SJCRH30 (cell line): Measurements from ENCODE around the gene PTPRE. TPM values are rescaled to one million over a fixed set of nuclear protein-coding genes. Genes with fewer than 3 reads are reported as not detected.
A peak's percentile ranks its signal among the peaks of the same experiment; 100 is the strongest.

Experiments used
- DNase-seq, 2 experiments: peaks; one replicate each; pipeline ENCODE4 v3.0.0-alpha.2; 2015 to 2020
- H3K27ac ChIP-seq: fragments of 250-450 bp; sonication (Bioruptor Pico); 2 replicates; pipeline ENCODE4 v1.5.1; 2020; ENCODE audit warnings: mild to moderate bottlenecking, moderate library complexity
- H3K27me3 ChIP-seq: fragments of 250-450 bp; sonication (Bioruptor Pico); 2 replicates; pipeline ENCODE4 v1.5.1; 2020; ENCODE audit warnings: mild to moderate bottlenecking, moderate library complexity
- H3K36me3 ChIP-seq: fragments of 250-450 bp; sonication (Bioruptor Pico); 2 replicates; pipeline ENCODE4 v1.5.1; 2020; ENCODE audit warnings: mild to moderate bottlenecking, moderate library complexity
- H3K4me1 ChIP-seq: fragments of 250-450 bp; sonication (Bioruptor Pico); 2 replicates; pipeline ENCODE4 v1.5.1; 2020; ENCODE audit warnings: mild to moderate bottlenecking, moderate library complexity
- H3K4me3 ChIP-seq: fragments of 250-450 bp; sonication (Bioruptor Pico); 2 replicates; pipeline ENCODE4 v1.5.1; 2020; ENCODE audit warnings: mild to moderate bottlenecking, moderate library complexity
- H3K9me3 ChIP-seq: fragments of 250-450 bp; sonication (Bioruptor Pico); replicated peaks from 2 replicates; pipeline ENCODE4 v1.5.1; 2020; ENCODE audit warnings: mild to moderate bottlenecking, moderate library complexity
- total RNA-seq: library from RNA; depleted of rRNA; stranded (reverse); fragments of >200 nt; shearing (Covaris generic); gene quantifications from 2 replicates; pipeline ENCODE4 v1.2.3, GENCODE V29; 2014

PTPRE gene
- total RNA-seq, 1 experiment from 2014 or later = 5.2 TPM

DNA sequence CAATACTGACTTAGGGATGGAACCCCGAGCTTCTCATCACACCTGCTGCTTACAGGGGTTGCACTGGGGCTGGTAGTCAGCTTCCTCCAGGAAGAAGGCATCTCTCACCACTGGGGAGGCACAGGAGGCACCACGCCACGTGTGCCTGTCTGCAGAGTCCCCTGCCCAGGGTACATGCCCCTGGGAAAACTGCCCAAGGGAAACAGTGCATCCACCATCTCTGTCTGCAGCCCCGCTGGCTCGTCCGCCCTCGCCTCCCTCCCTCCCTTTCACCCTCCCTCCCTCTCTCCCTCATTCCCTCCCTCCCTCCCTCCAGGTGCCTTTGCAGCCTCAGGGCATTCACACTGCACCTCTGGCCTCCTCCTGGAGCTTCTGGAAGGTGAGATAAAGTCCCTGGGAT is 101.1 kb downstream of the PTPRE start:
- Histone ChIP-seq H3K27me3 (0 out of 2 replicates have a peak, but pooled peaks cover 3% of the 10 kb centered on the region), H3K4me1 (no peaks in the 10 kb centered on the region), H3K36me3 (no peaks in the 10 kb centered on the region), H3K27ac (no peak overlapping the region), H3K4me3 (no peak overlapping the region), H3K9me3 (no peaks in the 10 kb centered on the region)
- no peak for DNase-seq

DNA sequence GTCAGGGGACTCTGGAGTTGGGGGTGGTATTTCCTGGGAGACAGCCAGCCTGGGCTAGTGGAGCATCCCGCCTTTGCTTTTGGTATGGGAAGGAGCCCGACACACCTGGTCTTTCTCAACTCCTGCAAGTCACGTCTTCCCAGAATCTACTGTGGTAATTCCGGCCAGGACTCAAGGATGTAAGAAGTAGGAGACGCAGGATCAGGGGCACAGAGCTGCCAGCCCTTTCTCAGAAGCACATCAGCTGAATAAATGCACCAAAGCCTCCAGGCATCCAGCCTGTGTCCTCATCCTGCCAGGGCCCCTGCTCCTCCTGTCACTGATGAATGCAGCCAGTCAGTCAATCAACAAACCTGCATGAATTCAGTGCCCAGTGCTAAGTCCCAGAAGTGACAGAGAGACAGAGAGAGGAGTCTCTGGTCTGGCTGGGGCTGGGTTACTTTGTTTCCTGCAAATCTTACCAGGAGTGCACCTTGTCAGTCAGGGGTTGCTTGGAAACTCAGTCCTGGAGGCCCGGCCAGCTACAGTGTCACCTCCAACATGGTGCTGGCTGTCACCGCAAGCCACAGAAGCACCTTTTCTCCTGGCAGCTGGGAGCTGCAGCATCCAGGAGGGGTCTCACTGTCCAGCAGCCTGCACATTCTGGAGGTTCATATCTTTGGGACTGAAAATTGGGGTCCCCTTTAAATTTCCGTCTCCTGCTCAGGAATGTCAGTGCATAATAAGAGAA is 101.8 kb downstream of the PTPRE start:
- H3K4me1 ChIP-seq = no peaks in the 10 kb centered on the region
- H3K4me3 ChIP-seq = no peak overlapping the region
- H3K27me3 ChIP-seq = 0 out of 2 replicates have a peak, but pooled peaks cover 3% of the 10 kb centered on the region
- H3K36me3 ChIP-seq = no peaks in the 10 kb centered on the region
- H3K9me3 ChIP-seq = no peaks in the 10 kb centered on the region
- H3K27ac ChIP-seq = no peak overlapping the region
- no peak for DNase-seq

DNA sequence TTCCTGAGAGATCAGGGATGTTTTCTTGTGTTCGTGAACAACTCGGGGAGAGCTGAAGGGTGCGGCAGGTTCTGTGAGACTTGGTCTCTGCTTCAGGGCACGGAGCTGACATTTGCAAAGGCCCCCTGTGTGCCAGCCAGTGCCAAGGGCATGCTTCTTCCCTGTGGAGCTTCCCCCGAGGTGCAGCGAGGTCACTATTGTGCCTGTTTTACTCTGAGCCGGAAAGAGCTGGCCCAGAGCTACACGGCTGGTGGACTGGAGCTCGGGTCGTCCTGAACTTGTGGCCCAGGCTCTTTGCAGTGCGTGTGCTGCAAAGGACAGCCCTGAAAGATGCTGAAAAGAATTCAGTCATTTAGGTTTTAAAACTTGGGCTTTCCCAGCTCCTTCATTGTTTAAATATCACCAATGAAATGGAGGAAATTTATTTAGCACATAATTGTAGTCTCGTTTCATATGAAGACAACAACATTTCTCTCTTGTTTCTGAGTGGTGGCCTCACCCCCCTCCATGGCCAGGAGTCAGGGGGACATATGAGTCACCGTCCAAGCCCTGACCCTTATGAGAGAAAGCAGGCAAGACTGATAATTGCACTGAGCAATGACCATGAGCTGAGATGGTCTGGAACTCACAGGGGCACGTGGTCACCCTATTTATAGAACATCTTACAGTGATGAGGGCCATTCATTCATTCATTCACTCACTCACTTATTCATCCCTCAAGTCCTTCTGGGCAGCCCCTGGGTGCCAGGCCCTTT is 102.6 kb downstream of the PTPRE start:
- no peak for DNase-seq
- H3K27ac ChIP-seq = no peak overlapping the region

DNA sequence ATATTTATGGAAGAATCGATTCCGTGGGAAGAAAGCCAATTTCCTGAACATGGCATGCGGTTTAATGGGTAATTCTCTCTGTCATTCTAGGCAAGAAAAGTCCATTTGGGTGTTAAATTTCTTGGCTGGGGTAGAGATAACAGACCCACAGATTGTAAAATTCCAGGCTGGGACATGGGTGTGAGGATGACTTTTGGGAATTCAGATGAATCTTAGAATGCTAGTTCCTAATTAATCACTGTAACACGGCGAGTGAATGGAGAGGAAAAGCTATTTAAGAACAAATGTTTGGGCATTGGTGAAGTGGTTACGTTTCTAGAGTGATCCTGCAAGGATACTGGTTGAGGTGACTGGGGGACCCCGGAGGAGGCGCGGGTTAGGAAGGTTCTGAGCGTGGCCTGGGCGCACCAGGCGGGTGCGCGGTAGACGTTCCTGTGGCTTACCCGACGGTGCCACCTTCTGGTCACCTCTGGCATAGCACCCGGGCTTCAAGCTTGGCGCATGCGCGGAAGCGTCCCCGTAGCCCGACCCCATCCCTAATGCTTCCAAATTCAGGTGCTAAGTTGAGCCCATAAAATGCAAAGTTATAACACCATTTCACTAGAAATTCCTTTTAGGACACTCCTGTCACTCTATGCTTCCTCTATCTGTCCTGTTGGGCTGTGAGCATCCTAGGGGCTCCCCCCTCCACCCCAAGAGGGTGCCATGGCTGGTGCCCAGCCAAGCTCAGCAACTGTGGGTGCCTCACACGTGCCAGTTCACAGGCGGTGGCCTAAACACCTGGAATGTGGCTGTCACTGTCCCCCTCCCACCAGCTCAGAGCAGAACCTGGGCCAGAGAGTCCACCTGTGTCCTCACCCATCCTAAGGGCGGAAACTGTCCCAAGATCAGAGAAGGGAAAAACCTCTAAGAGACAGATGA is 104.4 kb downstream of the PTPRE start:
- Histone ChIP-seq H3K4me1 (no peaks in the 10 kb centered on the region), H3K36me3 (no peaks in the 10 kb centered on the region), H3K27ac (no peak overlapping the region), H3K27me3 (0 out of 2 replicates have a peak, but pooled peaks cover 3% of the 10 kb centered on the region), H3K9me3 (no peaks in the 10 kb centered on the region), H3K4me3 (no peak overlapping the region)
- DNase-seq = peak; percentile 58 to 79

More for the DNA sequence above, 102.6 kb downstream of the PTPRE start:
- H3K9me3 ChIP-seq = no peaks in the 10 kb centered on the region
- 0 out of 2 replicates have a peak, but pooled peaks cover 3% of the 10 kb centered on the region for H3K27me3 ChIP-seq
- no peak overlapping the region for H3K4me3 ChIP-seq
- no peaks in the 10 kb centered on the region for H3K36me3 ChIP-seq
- no peaks in the 10 kb centered on the region for H3K4me1 ChIP-seq

DNA sequence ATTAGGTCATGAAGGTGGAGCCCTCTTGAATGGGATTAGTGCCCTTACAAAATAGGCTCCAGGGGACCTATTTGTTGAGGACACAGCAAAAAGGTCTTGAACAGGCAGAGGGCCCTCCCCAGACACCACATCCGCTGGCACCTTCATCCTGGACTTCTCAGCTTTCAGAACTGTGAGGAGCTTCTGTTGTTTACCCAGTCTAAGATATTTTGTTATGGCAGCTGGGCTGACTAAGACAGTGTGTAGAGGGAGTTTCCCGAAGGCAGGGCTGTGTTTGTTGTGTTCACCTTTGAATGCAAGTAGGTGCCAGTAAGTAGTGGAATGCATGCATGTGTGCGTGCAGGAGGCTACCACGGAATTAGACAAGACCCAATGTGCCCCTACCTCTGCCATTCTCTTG is 106.7 kb downstream of the PTPRE start:
- Histone ChIP-seq H3K4me3 (no peak overlapping the region), H3K27ac (no peak overlapping the region), H3K4me1 (no peaks in the 10 kb centered on the region), H3K27me3 (0 out of 2 replicates have a peak, but pooled peaks cover 3% of the 10 kb centered on the region), H3K36me3 (no peaks in the 10 kb centered on the region), H3K9me3 (no peaks in the 10 kb centered on the region)
- DNase-seq = no peak

DNA sequence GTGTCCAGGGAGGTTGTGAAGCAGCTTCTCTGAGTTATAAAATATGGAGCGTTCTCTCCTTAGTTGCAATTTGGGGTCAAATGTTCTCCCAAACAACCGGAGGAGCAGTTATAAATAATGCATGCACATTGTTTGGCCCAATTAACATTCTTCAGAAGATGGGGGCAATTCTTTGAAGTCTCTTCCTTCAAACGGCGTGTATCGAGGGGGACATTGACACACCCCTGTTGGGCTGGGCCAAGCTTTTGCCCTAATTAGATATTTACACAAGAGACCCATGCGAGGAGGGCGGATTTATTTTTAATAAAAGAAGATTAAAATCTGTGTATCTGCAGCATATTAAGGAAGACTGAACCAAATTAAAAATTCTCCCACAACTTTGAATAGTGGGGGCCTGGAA is 107.3 kb downstream of the PTPRE start:
- H3K36me3 ChIP-seq = no peaks in the 10 kb centered on the region
- H3K4me3 ChIP-seq = no peak overlapping the region
- no peaks in the 10 kb centered on the region for H3K9me3 ChIP-seq
- no peaks in the 10 kb centered on the region for H3K4me1 ChIP-seq
- 0 out of 2 replicates have a peak, but pooled peaks cover 3% of the 10 kb centered on the region for H3K27me3 ChIP-seq
- no peak for DNase-seq
- H3K27ac ChIP-seq = no peak overlapping the region

DNA sequence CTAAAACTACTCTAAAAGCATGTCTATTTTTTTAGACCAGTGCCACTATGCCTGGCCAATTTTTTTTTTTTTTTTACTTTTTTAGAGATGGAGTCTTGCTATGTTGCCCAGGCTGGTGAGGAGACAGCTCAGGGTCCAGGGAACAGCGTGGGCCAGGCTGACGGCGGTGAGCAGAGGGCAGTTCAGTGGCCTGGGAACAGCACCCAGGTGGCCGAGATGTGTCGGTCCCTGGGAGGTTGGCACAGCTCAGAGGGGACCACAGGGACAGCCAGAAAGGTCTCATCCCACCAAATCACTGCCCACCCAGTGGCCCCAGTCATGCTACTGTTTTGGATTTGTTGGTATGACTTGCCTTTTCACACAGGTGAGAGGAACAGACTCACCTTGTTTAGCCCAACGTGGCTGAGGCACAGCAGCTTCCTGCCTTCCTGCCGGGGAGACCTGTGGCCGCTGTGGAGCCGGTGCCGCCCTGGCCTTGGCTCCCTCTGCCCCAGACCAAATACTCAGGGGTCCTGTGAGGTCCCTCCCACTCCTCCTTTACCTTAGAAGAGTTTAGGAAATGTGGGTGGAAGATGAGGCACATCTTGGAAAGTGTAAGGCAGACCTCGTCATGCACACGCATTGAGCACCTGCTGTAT is 109.6 kb downstream of the PTPRE start:
- no peaks in the 10 kb centered on the region for H3K27me3 ChIP-seq
- no peaks in the 10 kb centered on the region for H3K36me3 ChIP-seq
- H3K9me3 ChIP-seq = no peaks in the 10 kb centered on the region
- no peaks in the 10 kb centered on the region for H3K4me1 ChIP-seq
- DNase-seq = no peak
- H3K27ac ChIP-seq = no peak overlapping the region
- H3K4me3 ChIP-seq = no peak overlapping the region

DNA sequence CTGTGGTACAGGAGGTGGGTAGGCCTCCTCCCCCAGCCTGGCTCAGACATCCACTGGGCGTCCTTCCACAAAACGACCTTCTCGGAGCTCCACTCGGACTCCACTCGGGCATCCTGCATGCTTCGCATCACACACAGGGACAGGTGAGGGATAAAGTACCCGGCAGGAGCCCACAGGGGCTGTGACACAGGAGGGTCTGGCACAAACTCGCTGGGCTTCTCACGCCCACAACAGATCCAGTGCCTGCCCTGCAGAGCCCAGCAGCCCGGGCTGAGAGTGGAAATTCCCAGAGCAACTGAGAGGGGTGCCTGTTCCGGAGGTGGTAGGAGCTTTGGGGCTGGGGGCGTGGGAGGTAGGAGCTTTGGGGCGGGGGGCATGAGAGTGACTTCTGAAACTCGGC is 110.9 kb downstream of the PTPRE start:
- no peaks in the 10 kb centered on the region for H3K27me3 ChIP-seq
- no peaks in the 10 kb centered on the region for H3K4me1 ChIP-seq
- H3K4me3 ChIP-seq = no peak overlapping the region
- H3K36me3 ChIP-seq = no peaks in the 10 kb centered on the region
- no peak overlapping the region for H3K27ac ChIP-seq
- H3K9me3 ChIP-seq = no peaks in the 10 kb centered on the region
- DNase-seq = no peak

DNA sequence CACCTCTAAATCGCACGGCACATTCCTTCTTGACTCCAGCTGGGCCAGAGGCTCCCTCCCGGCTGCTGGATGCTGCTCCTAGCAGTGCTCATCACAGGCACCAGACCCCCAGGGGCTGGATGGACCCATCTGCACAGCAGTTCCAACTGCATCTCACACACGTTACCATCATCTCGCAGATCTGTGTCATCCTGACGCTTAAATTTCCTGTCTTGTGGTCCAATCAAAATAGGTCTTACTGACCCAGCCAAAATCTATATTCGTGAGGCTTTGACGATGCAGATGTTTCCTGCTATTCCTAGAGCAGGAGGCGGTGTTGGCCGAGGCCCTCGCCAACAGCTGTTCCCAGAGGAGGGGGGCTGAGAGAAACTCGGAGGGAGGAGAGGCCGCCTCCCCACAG is 111.3 kb downstream of the PTPRE start:
- Histone ChIP-seq H3K4me3 (no peak overlapping the region), H3K4me1 (no peaks in the 10 kb centered on the region), H3K9me3 (no peaks in the 10 kb centered on the region), H3K27ac (no peak overlapping the region), H3K36me3 (no peaks in the 10 kb centered on the region), H3K27me3 (no peaks in the 10 kb centered on the region)
- DNase-seq = peak in 1 of 2 experiments; percentile 47

DNA sequence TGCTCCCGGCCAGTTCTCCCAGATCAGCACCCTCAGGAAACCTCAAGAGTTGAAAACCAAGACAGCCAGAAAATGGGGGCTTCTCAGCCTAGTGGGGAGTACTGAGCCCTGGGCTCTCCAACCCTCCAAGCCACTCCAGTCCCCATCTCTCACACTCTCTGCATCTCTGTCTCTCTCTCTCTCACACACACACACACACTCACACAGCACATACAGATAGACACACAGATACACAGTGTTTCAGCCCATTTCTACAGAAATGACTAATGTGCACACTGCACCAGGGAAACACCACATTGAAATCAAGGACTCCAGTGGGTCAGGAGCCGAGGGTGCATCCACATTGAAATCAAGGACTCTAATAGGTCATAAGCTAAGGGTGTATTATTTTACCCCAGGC is 111.8 kb downstream of the PTPRE start:
- Histone ChIP-seq H3K4me3 (no peak overlapping the region), H3K27me3 (no peaks in the 10 kb centered on the region), H3K9me3 (no peaks in the 10 kb centered on the region), H3K36me3 (no peaks in the 10 kb centered on the region), H3K4me1 (no peaks in the 10 kb centered on the region), H3K27ac (no peak overlapping the region)
- DNase-seq = no peak

DNA sequence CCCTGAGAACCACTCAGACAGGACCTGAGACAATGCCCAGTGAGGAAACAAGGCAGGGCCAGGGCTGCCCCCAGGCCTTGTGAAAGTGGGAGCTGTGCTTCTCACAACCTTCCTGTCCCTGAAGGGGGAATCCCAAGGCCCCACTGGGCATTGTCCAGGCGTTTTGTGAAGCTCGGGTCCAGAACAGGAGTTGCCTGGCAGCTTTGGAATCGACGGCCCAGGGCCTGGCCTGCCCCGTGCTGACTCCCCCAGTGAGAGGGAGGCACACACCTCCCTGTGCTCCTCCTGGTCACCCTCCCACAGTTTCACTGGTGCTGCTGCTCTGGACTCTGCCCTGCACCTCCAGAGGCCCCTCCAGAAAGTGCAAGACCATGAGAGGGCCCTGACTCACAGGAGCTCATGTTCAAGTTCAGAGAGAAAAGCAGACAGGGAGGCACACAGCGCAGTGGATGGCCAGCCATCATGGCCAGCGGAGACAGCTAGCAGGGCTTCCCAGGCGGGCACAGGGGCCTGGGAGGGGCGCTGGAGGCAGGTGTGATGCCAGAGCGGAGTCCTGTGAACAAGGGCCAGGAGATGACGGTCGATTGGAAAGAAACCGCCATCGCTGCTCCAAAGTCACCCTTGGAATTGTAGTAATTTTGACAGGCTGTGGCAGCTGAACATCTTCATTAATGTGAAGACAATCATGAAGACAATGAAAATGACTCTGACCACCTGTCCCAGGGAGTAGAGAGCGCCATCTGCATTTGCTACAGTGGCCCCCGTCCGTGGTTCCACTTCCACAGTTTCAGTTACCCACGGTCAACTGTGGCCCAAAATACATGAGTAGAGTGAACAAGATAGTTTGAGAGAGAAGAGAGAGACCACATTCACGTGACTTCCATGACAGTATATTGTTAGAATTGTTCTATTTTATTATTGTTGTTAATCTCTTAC is 115.6 kb downstream of the PTPRE start:
- DNase-seq = peak in 1 of 2 experiments; percentile 51
- Histone ChIP-seq H3K4me1 (peaks cover 16% of the 10 kb centered on the region), H3K27me3 (no peaks in the 10 kb centered on the region)

DNA sequence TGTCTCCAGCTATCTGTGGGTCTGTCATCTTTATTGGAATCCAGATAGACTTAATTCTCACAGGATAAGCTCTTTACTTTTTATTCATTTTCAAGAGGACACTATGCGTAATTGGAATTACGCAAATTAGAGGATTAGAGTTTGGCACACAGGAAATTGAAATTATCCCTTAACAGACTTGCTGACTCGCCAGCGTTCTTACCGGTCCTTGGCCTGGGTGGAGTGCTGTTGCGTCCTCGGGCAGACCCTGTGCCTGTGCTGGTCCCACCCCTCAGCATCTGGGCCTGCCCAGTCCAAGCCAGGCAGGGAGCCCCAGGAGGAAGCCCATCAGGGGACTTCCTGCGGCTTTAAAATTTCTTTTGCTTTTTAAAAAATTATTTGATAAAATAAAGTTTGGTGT is 117.5 kb downstream of the PTPRE start:
- peaks cover 35% of the 10 kb centered on the region for H3K4me1 ChIP-seq
- H3K4me3 ChIP-seq = no peak overlapping the region
- H3K27me3 ChIP-seq = no peaks in the 10 kb centered on the region
- no peak overlapping the region for H3K27ac ChIP-seq
- no peaks in the 10 kb centered on the region for H3K36me3 ChIP-seq
- DNase-seq = no peak
- H3K9me3 ChIP-seq = peaks cover 4% of the 10 kb centered on the region; the same call in 1 of the 2 replicates

More for the DNA sequence above, 115.6 kb downstream of the PTPRE start:
- Histone ChIP-seq H3K4me3 (no peak overlapping the region), H3K9me3 (peaks cover 4% of the 10 kb centered on the region; the same call in 1 of the 2 replicates), H3K27ac (no peak overlapping the region), H3K36me3 (no peaks in the 10 kb centered on the region)

DNA sequence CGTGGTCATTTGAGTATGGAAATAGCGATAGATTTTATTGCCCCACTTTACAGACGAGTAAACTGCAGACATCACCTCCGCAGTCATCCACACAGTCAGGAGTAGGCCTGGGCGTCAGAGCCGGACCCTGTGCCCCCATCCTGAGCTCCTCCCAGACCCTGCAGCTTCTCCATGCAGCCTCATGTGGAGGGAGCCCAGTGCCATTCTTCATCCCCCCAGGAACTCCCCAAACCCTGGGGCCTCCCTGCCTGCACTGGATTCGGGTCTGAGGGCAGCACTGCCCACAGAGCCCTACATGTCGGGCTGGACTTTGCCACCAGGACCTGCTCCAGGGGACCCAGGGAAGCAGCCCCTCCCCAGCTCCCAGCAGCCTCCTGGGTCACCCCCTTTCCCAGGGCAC is 118.5 kb downstream of the PTPRE start:
- DNase-seq = no peak
- H3K9me3 ChIP-seq = peaks cover 4% of the 10 kb centered on the region; the same call in 1 of the 2 replicates
- no peaks in the 10 kb centered on the region for H3K27me3 ChIP-seq
- H3K4me1 ChIP-seq = peaks cover 35% of the 10 kb centered on the region
- H3K27ac ChIP-seq = no peak overlapping the region
- no peaks in the 10 kb centered on the region for H3K36me3 ChIP-seq
- no peak overlapping the region for H3K4me3 ChIP-seq
